Large intestine (tissue), 3 donors: ENCODE data around the gene HDAC11. TPM values are rescaled to one million over a fixed set of nuclear protein-coding genes. Genes with fewer than 3 reads are reported as not detected.

ENCODE experiments used
- DNase-seq, 2 donors: peaks; one replicate each; pipeline versions ENCODE4 v3.0.0 to v3.0.0-alpha.2; 2013
- H3K27ac ChIP-seq: one replicate; pipeline ENCODE4 v1.5.1; 2013; ENCODE audit warnings: low read length
- H3K27me3 ChIP-seq: 2 replicates; pipeline ENCODE4 v1.6.1; 2013; ENCODE audit warnings: low read length; ENCODE audit not compliant: control insufficient read depth, insufficient read depth
- H3K36me3 ChIP-seq: 2 replicates; pipeline ENCODE4 v1.6.1; 2013; ENCODE audit warnings: low read length; ENCODE audit not compliant: control insufficient read depth, insufficient read depth
- H3K4me1 ChIP-seq: one replicate; pipeline ENCODE4 v1.6.1; 2013; ENCODE audit warnings: low read length; ENCODE audit not compliant: control insufficient read depth, insufficient read depth
- H3K4me3 ChIP-seq: one replicate; pipeline ENCODE4 v1.5.1; 2013; ENCODE audit warnings: low read length
- H3K9me3 ChIP-seq: one replicate; pipeline ENCODE4 v1.6.1; 2013; ENCODE audit warnings: mild to moderate bottlenecking, low read depth, low read length, moderate library complexity; ENCODE audit not compliant: control insufficient read depth
- whole genome bisulfite sequencing: methylation state at CpG from one replicate; pipeline ENCODE4 v1.1.5; 2013; ENCODE audit warnings: low lambda C conversion rate; ENCODE audit not compliant: insufficient coverage; 5-methylcytosine and 5-hydroxymethylcytosine counted together
- polyA plus RNA-seq: library from polyadenylated mRNA; unstranded; fragments of 120-200 nt; gene quantifications from one replicate; pipeline ENCODE4 v1.2.1, GENCODE V29; 2013

HDAC11 gene
- polyA plus RNA-seq, 1 donor, result 16.7 TPM

DNA sequence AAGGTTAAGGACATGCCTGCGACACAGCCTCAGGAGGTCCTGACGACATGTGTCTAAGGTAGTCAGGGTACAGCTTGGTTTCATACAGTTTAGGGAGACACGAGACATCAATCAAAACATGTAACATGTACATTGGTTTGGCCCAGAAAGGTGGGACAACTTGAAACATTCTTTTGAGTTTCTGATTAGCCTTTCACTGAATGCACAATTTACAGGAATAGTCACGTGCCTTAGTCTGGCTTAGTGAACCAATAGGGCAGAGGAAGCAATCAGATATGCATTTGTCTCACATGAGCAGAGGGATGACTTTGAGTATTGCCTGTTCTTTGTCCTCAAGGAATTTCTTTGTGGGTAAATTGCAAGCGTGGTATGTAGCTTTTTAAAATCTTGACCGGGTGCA, 24.5 kb upstream of the HDAC11 start:
- Histone ChIP-seq H3K27me3 (no peaks in the 10 kb centered on the region), H3K4me3 (no peak overlapping the region), H3K9me3 (no peaks in the 10 kb centered on the region), H3K36me3 (no peaks in the 10 kb centered on the region), H3K27ac (peak overlapping the region; percentile 45), H3K4me1 (no peaks in the 10 kb centered on the region)
- WGBS, result no CpG with 5 or more reads among the region's 6 CpGs
- DNase-seq, result peak; percentile 52 to 64

DNA sequence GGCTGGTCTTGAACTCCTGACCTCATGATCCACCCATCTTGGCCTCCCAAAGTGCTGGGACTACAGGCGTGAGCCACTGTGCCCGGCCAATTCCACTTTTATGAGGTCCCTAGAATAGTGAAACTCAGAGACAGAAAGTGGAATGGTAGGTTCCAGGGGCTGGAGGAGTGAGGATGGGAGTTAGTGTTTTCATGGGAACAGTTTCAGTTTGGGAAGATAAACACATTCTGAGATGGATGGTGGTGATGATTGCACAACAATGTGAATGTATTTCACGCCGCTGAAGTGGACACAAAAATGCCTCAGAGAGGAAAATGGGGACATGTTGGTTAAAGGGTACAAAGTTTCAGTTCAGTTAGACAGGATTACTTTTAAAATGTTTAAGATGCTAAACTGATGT, 22.5 kb upstream of the HDAC11 start:
- H3K9me3 ChIP-seq, result no peaks in the 10 kb centered on the region
- no peaks in the 10 kb centered on the region for H3K4me1 ChIP-seq
- no peak overlapping the region for H3K4me3 ChIP-seq
- 60% methylated on average over 2 of the region's 4 CpGs for WGBS
- no peaks in the 10 kb centered on the region for H3K27me3 ChIP-seq
- no peaks in the 10 kb centered on the region for H3K36me3 ChIP-seq
- no peak for DNase-seq
- no peak overlapping the region for H3K27ac ChIP-seq

DNA sequence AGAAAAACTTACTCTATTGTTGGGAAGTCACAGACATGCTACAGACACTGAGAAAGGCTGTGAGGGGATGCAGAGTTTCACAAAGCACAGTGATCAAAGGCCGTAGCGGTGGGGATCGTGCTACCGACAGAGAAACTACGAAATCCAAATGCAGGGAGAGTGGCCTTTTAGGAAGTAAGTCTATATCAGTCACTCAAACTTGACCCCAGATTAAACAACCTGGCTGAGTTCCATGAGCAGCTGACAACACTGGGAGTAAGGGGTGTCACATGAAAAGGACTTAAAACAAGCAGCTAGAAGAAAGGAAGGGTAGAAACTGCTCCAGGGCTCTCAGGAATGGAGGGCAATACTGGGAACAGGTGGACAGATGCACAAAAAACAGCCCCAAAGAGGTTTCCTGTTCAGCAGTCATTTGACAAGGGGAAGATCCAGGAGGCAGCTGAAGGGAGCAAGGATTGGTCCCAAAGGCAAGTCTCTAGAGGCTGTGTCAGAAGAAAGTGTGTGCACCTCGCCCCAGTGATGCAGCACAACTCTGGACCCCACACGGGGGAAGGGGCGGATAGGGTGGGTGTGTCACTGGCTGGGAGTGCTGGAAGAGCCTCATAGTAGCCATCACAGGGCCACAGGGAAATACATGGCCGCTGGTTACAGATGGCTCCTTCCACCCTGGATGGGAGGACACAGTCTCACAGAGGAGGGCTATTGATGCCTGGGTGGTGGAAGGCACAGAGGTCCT, 20.3 kb upstream of the HDAC11 start:
- WGBS, result 79% methylated on average over 5 of the region's 9 CpGs
- no peak for DNase-seq
- Histone ChIP-seq H3K4me3 (no peak overlapping the region), H3K27me3 (no peaks in the 10 kb centered on the region), H3K4me1 (no peaks in the 10 kb centered on the region), H3K36me3 (no peaks in the 10 kb centered on the region), H3K9me3 (no peaks in the 10 kb centered on the region), H3K27ac (no peak overlapping the region)

DNA sequence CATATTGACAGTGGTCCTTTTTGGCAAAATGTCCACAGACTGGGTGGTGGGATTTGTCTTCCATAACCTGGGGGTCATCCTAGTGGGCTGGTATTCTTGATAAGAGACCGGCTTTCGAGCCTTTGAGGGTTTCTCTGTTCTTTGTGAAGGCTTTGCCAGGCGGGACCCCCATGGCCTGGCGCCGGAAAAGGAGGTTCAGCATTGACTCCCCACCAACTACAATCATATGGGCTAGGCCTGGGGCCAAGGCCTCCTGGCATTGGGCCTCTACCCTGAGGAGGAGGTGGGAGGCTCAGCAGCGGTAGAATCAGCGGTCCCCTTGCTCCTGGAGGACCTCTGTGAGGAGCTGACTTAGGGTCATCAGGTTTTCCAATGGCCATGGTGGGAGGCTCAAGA, 19.8 kb upstream of the HDAC11 start:
- Histone ChIP-seq H3K4me1 (no peaks in the 10 kb centered on the region), H3K4me3 (no peak overlapping the region), H3K9me3 (no peaks in the 10 kb centered on the region), H3K27me3 (peaks cover 2% of the 10 kb centered on the region), H3K36me3 (no peaks in the 10 kb centered on the region), H3K27ac (no peak overlapping the region)
- no CpG with 5 or more reads among the region's 7 CpGs for WGBS
- no peak for DNase-seq

DNA sequence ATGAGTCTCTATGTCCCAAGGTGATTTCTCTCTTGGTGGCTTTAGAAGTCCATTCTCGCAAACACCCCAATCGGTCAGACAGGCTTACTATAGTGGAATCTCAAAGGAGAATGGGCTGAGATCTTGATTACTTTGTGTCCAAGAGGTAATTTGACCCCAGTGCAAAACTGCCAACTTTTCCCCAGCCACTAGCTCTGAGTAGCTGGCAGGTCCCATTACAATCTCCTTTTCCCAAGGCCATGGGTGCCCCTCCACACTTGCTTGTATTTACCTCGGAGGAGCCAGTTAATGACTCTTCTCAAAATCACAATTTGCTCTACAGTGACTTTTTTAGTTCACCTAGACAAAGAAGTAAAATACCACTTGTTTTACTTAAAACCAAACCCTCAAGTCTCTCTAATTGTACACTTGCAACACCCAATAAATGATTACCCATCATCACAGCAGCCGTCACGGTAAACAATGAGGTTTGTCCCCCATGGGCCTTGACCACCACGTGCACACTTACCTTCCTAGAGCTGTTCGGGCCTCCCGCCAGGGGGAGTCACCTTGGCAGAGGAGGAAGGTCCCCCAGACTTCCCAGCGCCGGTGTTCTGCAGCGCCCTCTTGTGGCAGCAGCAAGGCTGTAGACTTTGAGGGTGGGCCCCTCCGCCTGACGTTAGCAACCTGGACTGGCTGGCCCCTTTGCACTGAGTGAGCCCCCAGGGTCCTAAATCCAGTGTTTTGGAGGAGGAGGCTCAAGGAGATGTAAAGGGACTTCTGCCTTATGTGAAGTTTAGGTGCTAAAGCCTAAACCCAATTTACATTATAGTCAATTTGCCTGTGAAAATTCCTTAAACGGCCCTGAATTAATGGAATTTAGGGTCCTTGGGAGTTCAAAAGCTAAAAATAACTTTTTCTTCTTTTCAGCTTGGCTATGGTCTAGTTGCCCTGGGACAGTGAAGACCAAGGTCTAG, 18.7 kb upstream of the HDAC11 start:
- Histone ChIP-seq H3K27ac (no peak overlapping the region), H3K27me3 (peaks cover 2% of the 10 kb centered on the region), H3K4me1 (no peaks in the 10 kb centered on the region), H3K9me3 (no peaks in the 10 kb centered on the region), H3K36me3 (no peaks in the 10 kb centered on the region), H3K4me3 (no peak overlapping the region)
- no CpG with 5 or more reads among the region's 14 CpGs for WGBS
- DNase-seq, result peak; percentile 68 to 74

DNA sequence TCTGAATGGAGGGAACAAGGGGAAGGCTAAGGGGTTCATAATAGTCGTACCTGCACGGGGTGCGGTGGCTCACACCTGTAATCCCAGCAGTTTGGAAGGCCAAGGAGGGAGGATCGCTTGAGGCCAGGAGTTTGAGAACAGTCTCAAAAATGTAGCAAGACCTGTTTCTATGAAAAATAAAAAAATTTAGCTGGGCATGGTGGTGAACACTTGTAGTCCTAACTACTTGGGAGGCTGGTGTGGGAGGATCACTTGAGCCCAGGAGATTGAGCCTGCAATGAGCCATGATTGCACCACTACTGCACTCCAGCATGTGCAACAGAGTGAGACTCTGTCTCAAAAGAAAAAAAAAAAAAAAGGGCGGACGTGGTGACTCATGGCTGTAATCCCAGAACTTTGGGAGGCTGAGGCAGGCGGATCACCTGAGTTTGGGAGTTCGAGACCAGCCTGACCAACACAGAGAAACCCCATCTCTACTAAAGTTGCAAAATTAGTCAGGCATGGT, 17.9 kb upstream of the HDAC11 start:
- Histone ChIP-seq H3K9me3 (no peaks in the 10 kb centered on the region), H3K36me3 (no peaks in the 10 kb centered on the region), H3K27ac (no peak overlapping the region), H3K27me3 (peaks cover 2% of the 10 kb centered on the region), H3K4me3 (no peak overlapping the region), H3K4me1 (no peaks in the 10 kb centered on the region)
- no peak for DNase-seq
- 83% methylated on average over 3 of the region's 8 CpGs for WGBS

DNA sequence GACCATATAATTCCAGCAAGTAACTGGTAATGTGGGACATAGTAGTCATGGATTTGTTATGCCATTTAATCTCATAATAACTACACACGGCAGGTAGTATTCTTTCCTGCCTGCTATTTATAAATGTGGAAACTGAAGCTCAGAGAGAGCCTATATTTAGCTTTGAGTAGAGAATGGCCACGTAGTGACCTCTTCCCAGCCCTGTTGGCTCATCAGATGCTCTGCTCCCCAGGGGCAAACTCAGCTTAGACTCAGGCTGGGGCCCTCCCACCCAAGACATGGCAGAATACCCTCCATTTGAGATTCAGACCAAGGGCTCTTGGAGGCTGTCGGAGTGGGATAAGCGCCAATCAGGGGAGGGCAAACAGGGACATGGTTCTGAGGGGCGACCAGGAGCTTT, 17.3 kb upstream of the HDAC11 start:
- no peaks in the 10 kb centered on the region for H3K4me1 ChIP-seq
- no CpG with 5 or more reads among the region's 5 CpGs for WGBS
- no peak for DNase-seq
- no peaks in the 10 kb centered on the region for H3K9me3 ChIP-seq
- H3K27ac ChIP-seq, result no peak overlapping the region
- no peaks in the 10 kb centered on the region for H3K36me3 ChIP-seq
- H3K27me3 ChIP-seq, result peaks cover 2% of the 10 kb centered on the region
- H3K4me3 ChIP-seq, result no peak overlapping the region

DNA sequence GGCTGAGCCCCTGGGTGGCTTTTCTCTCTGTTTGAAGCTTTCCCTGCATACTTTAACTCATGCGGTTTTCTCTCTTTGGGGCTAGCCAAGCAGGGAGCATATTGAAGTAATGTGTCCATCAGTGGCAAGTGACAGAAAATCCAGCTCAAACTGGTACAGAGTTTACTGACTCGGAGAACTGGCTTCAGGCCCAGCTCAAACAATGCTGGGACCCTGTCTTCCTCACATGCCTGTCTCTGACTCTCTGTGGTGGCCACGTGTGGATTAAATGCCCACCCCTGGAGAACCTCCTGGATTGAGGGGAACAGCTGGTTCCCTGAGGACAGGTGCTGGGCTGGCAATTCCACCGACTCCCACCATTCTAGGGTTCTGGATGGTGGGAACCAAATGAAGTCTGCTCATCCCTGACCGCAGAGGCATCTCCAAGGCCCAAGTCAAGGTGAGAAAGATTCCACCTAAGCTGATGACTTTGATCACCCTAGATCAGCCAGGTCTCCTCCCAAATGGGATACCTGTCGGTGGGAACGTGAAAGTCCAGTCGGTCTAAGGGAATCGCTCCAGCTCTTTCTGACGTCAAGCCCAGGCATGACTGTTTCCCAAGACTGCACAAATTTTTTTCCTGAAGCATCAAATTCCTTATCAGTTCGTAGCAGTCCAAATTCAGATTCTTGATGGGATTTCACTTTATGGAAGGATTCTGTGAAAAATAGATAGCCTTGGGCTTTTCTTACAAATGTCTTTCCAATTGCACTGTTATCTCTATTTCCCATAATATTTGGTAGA, 16.3 kb upstream of the HDAC11 start:
- H3K27ac ChIP-seq, result no peak overlapping the region
- H3K4me1 ChIP-seq, result no peaks in the 10 kb centered on the region
- DNase-seq, result no peak
- H3K9me3 ChIP-seq, result no peaks in the 10 kb centered on the region
- no peaks in the 10 kb centered on the region for H3K36me3 ChIP-seq
- peaks cover 2% of the 10 kb centered on the region for H3K27me3 ChIP-seq
- WGBS, result 82% methylated on average over 2 of the region's 11 CpGs
- H3K4me3 ChIP-seq, result no peak overlapping the region

DNA sequence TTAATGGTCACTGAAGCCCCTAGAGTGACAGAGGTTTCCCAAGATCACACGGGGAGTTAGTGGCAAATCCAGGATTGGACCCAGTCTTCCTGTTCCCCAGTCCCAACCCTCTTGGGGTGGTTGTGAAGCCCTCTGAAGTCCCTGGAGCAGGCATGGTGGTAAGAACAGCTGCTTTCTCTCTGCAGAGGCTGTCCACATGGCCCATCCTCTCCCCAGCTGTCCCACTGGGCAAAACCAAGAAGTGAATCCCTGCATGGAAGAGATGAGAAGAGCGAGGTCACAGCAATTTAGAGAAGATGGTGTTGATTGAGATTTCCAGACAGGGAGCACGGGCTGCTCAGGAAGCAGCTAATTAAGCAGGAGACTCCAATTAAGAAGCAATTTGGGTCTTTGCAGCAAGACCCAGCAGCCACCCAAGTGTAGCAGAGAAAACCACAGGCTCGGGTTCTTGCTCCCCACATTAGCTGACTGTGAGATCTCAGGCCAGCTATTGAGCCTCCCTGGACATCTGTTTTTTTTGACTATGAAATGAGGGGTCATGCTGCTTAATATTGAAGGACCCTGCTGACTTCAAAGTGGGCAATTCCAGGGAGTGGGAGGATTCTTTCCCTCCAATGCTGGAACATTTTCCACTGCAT, 14.8 kb upstream of the HDAC11 start:
- no peaks in the 10 kb centered on the region for H3K4me1 ChIP-seq
- H3K36me3 ChIP-seq, result no peaks in the 10 kb centered on the region
- no CpG with 5 or more reads among the region's 4 CpGs for WGBS
- peaks cover 2% of the 10 kb centered on the region for H3K27me3 ChIP-seq
- H3K9me3 ChIP-seq, result no peaks in the 10 kb centered on the region
- no peak overlapping the region for H3K4me3 ChIP-seq
- no peak for DNase-seq
- H3K27ac ChIP-seq, result no peak overlapping the region

DNA sequence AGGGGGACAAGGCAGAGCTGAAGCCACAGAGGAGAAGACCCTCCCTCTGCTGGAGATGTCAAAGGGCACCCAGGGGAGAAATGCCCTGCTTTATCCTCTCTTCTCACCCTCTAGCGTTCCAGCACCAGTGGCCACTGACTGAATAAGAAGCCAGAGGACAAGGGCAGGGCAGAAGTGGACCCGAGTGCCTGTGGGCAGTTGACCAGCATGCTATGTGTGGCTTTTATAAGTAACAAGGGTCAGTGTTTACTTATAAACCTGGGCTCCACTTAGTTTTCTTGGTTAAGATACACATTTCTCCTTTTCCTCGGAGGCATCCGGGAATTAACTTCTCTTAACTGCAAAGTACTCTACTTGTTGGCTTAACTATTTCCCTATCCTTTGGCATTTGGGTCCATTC, 13.3 kb upstream of the HDAC11 start:
- Histone ChIP-seq H3K36me3 (no peaks in the 10 kb centered on the region), H3K27ac (no peak overlapping the region), H3K9me3 (no peaks in the 10 kb centered on the region), H3K27me3 (peaks cover 2% of the 10 kb centered on the region), H3K4me3 (no peak overlapping the region), H3K4me1 (peaks cover 7% of the 10 kb centered on the region)
- no peak for DNase-seq
- WGBS, result 81% methylated on average over 3 of the region's 4 CpGs
